KG1 (cell line): Measurements from ENCODE around the gene PHF12.
"Not testable (repeated sequence)": the region's sequence is repeated elsewhere in the genome, so short reads cannot be mapped to it uniquely, and the experiment has no call there.

ENCODE experiments used
- DNase-seq: peaks from one replicate; lab custom pipeline; 2025; lab: John Stamatoyannopoulos, UW

Gene PHF12

GRCh38 chr17:28882154-28882895, 69.0 kb downstream of the PHF12 start:
- no peak for DNase-seq

DNA sequence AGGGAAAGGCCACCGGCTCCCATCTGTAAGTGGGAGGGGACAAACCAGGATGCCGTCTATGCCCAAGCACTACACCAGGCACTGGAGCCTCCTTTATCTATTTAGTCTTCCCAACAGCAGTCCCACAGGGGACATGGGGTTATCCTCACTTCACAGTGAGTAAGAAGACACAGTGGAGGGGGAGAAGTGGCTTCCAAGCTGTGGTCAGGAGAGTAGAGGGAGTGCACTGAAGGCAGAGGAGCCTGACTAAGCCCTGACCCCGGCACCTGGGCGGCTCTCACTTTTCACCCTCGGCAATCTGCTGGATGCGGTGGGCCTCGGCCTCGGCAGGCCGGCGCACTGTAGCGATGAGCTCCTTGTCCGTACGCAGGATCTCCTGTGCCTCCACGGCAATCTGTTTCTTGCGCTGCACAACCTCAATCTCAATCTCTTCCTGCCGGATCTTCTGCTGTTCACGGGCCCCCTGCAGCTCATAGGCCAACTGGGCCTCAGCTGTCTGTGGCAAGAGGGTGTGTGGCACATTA, 69.7 kb downstream of the PHF12 start:
- DNase-seq, result no peak

DNA sequence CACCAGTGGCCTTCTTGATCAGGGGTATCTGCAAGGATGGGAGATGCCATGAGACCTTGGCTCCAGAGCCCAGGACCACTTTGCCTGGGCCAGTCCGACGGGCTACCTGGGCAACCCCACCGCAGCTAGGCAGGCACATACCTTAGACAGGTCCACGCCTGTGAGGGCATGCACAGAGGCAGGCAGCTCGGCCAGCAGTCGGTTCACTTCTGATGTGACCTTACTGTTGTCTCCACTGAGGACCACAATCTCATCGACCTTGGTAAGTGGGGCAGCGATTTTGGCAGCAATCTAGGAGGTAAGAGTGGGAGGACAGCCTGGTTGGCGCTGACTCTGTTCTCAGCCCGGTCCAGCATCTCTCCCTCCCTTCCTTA, 70.8 kb downstream of the PHF12 start:
- DNase-seq, result no peak

DNA sequence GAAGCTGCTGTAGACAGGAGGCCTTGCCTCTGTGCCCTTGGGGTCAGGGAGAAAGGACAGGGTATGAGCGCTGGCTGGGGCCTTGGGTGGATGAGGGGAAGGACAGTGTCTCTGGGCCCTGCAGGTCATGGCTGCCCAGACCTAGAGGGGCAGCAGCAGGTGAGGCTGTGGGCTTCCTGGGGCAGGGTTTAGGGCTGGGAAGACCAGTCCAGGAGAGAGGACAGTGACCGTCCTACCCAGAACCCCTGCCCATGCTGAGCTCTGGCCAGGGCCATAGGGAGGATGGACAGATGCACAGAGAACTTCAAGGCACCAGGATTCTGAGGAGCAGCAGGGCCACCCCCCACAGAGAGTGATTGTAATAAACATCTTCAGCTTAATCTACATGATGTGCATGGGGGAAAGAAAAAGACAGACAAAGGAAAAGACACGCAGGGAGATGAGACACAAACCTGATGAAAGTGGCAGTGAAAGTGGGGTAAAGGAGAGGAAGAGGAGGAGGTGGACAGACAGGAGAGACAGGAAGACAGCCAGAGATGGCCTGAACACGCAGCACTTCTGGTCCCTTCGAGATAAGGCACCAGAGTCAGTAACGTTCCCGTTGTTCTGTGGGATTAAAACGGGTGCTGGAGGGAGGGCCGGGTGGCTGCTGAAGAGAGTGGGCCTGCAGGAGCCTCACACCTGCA, 71.3 kb downstream of the PHF12 start:
- DNase-seq, result no peak

DNA sequence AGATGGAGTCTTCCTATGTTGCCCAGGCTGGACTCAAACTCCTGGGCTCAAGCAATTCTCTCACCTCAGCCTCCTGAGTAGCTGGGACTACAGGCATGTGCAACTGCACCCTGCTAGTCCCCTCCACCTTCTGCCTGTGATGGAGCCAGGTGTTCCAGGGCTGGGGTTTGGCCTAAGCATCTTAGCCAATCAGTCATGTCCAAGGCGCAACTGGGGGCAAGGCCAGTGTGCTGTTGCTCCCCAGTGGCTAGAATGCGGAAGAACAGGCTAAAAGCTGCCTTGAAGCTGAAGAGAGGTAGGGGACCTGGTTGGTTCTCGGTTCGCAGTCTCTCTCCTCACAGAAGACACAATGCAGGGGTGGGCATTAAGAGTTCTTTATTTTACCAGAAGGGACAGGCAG, 72.3 kb downstream of the PHF12 start:
- no peak for DNase-seq

- no peak for DNase-seq
Observed at GRCh38 chr17:28878158-28878910, 73.0 kb downstream of the PHF12 start.

GRCh38 chr17:28877150-28877711, 74.1 kb downstream of the PHF12 start:
- DNase-seq, result not testable (repeated sequence)

GRCh38 chr17:28875848-28876550, 75.3 kb downstream of the PHF12 start:
- no peak for DNase-seq

DNA sequence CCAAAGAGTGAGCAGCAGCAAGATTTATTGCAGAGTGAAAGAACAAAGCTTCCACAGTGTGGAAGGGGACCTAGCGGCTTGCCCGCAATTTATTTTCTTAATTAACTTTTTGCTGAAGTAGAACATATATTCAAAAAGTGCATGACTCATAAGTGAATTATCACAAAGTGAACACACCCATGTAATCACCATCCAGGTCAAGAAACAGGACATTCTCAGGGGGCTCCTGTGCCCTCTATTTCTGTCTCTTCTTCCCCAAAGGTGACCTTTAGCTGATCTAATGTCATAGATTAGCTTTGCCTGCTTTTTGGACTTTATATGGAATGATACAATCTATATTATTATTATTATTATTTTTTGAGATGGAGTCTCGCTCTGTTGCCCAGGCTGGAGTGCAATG, 76.6 kb downstream of the PHF12 start:
- DNase-seq, result no peak

DNA sequence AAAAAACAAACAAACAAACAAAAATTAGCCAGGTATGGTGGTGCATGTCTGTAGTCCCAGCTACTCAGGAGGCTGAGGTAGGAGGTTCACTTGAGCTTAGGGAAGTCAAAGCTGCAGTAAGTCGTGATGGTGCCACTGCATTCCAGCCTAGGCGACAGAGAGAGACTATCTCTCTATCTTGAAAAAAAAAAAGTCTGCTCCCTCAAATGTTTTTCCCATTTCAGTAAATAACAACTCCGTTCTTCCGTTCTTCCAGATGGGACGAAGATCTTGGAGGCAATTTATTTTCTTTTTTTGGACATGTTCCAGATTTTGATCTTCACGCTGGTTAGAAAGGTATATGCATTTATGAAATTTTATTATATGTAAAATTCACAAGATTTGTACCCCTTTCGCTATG, 77.5 kb downstream of the PHF12 start:
- DNase-seq, result no peak

- DNase-seq, result no peak
Observed at GRCh38 chr17:28871056-28871579, 80.2 kb downstream of the PHF12 start.

- DNase-seq, result no peak
Observed at GRCh38 chr17:28867276-28867675, 84.0 kb downstream of the PHF12 start.

DNA sequence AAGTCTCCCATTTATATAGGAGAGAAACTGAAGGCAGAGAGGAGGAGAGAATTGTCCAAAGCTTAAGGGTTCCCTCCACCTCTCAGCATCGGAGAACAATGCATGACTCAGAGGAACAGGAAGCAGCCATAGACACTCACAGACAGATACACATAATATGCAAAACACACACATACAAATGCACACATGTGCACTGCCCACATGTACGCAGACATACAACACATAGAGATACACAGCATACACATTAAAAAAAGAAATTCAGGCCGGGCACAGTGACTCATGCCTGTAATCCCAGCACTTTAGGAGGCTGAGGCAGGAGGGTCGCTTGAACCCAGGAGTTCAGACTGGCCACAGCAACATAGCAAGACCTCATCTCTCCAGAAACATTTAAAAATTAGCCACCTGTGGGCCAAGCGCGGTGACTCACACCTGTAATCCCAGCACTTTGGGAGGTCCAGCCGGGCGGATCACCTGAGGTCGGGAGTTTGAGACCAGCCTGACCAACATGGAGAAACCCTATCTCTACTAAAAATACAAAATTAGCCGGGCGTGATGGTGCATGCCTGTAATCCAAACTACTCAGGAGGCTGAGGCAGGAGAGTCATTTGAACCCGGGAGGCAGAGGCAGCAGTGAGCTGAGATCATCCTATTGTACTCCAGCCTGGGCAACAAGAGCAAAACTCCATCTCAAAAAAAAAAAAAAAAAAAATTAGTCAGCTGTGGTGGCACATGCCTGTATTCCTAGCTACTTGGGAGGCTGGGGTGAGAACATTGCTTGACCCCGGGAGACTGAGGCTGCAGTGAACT, 85.2 kb downstream of the PHF12 start:
- no peak for DNase-seq

- DNase-seq, result no peak
Observed at GRCh38 chr17:28864991-28865849, 86.1 kb downstream of the PHF12 start.

DNA sequence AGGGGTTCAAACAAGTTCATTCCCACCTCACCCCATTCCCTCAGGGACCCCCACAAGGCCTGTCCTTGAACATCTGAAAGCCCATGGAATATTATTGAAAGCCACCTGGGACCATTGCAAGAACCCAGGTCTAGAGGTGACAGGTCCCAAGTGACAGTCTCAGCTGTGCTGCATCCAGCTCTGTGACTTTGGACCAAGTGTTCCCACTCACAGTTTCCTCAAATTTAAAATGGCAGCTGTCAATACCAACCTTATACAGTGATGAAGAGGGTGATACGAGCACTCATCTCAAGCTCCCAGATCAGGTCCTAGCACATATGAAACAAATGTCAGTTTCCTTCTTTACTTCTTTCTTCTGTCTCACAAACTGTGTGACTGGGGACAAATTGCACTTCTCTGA, 87.4 kb downstream of the PHF12 start:
- DNase-seq, result no peak

DNA sequence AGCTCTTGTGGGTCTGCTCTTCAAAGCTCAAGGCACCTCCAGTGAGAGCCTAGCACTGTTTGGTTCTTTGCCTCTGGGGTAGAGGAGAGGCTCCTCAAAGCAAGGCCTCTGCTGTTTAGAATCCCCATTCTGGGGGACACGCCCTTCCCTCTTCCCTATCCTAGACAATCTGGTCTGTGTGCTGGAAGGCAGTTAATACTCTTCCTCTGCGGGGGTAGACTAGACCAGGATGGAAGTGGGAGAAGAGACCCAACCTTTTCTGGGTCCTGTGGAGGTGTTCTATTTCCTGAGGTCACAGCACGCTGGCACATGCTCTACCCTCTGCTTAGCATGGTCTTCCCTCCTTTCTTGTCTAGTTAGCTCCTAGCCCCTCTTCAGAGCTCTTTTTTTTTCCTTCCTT, 88.8 kb downstream of the PHF12 start:
- DNase-seq, result no peak

- DNase-seq, result no peak
Observed at GRCh38 chr17:28861393-28862203, 89.7 kb downstream of the PHF12 start.

DNA sequence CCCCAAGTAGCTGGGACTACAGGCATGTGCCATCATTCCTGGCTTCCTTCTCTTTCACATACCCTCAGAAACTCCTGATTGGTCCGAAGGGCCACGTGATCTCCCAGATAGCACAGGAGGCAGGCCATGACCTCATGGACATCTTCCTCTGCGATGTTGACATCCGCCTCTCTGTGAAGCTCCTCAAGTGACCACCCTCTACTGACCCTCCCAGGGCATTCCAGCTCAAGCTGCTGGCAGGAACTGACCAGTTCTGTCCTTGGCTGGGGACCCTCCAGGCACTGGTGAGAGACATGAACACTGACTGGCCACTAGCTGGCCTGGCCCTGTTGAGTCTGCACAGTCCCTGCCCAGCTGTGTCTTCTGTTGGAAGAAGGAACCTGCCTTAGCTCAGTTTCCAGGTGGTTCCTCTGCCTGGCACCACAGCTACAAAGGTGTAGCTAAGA, 90.9 kb downstream of the PHF12 start:
- DNase-seq, result no peak
